ENCODE data around the gene MUSK.

MUSK gene

GRCh38 chr9:110635589-110635988 lies 33.0 kb upstream of the MUSK start:
- POLR2A ChIA-PET (ENCODE audit: low non-redundant PET), result no interaction called here
- no peak for TF ChIP-seq CTCF (conservative IDR thresholded peaks at IDR 0.05; ENCODE audit: low read depth)
- CTCF ChIA-PET, result no interaction called here
- no peak overlapping the region for H3K27ac ChIP-seq
- no peak for DNase-seq (ENCODE audit: low spot score)

GRCh38 chr9:110638381-110638954 lies 30.1 kb upstream of the MUSK start:
- ChIA-PET POLR2A (ENCODE audit: low non-redundant PET) (no interaction called here), CTCF (interaction anchor here (0.5 to 0.8 kb wide), 7 partner anchors 31 to 660 kb away, joined by 3 to 6 read pairs (median 3); no protein-coding TSS in a partner anchor)
- no peak overlapping the region for H3K27ac ChIP-seq
- peak; percentile 39 for DNase-seq (ENCODE audit: low spot score)
- TF ChIP-seq CTCF (conservative IDR thresholded peaks at IDR 0.05; ENCODE audit: low read depth), result peak; percentile 74

DNA sequence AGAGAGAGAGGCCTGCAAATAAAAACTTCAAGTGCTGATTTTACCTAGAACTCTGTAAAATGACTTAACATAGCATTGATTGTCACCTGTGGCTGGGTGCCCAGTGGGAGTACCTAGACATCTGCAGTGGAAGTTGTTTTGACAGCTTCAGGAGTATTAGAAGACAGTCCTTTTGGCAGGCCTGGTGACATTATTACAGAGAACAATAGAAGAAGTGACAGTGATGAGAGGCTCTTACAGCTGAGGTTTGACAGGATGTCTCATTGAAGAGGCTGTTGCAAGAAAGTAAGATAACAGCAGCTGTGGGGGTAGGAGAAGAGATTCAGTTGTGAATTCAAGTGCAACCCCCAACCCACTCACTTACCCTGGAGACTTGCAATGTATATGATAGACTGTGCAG lies 27.9 kb upstream of the MUSK start:
- POLR2A ChIA-PET (ENCODE audit: low non-redundant PET), result no interaction called here
- H3K27ac ChIP-seq, result no peak overlapping the region
- CTCF ChIA-PET, result interaction anchor here (0.5 to 1.9 kb wide), 4 partner anchors 17 to 1978 kb away, joined by 3 to 7 read pairs (median 3); no protein-coding TSS in a partner anchor
- no peak for TF ChIP-seq CTCF (conservative IDR thresholded peaks at IDR 0.05; ENCODE audit: low read depth)
- DNase-seq (ENCODE audit: low spot score), result no peak

GRCh38 chr9:110641293-110641692 lies 27.3 kb upstream of the MUSK start:
- CTCF ChIA-PET, result interaction anchor here (1.0 to 1.9 kb wide), 2 partner anchors 18 to 657 kb away, joined by 3 to 7 read pairs; no protein-coding TSS in a partner anchor
- no peak for TF ChIP-seq CTCF (conservative IDR thresholded peaks at IDR 0.05; ENCODE audit: low read depth)
- no peak overlapping the region for H3K27ac ChIP-seq
- POLR2A ChIA-PET (ENCODE audit: low non-redundant PET), result no interaction called here
- peak; percentile 44 for DNase-seq (ENCODE audit: low spot score)

- H3K27ac ChIP-seq, result no peak overlapping the region
- no peak for TF ChIP-seq CTCF (conservative IDR thresholded peaks at IDR 0.05; ENCODE audit: low read depth)
- DNase-seq (ENCODE audit: low spot score), result no peak
- POLR2A ChIA-PET (ENCODE audit: low non-redundant PET), result no interaction called here
- CTCF ChIA-PET, result no interaction called here
Observed at GRCh38 chr9:110648696-110649095, 19.9 kb upstream of the MUSK start.

GRCh38 chr9:110650261-110650660 lies 18.3 kb upstream of the MUSK start:
- DNase-seq (ENCODE audit: low spot score), result no peak
- POLR2A ChIA-PET (ENCODE audit: low non-redundant PET), result no interaction called here
- CTCF ChIA-PET, result no interaction called here
- H3K27ac ChIP-seq, result no peak overlapping the region
- no peak for TF ChIP-seq CTCF (conservative IDR thresholded peaks at IDR 0.05; ENCODE audit: low read depth)
